D721Med (cell line): ENCODE measurements around the gene MGME1.

Experiments used
- DNase-seq: peaks from one replicate; pipeline ENCODE4 v3.0.0; 2011; ENCODE audit warnings: low spot score; ENCODE audit not compliant: insufficient read length
- FAIRE-seq: peaks from 2 replicates; lab custom pipeline; 2011; peaks lifted over from hg19 to GRCh38; lab: Jason Lieb, UNC
- CTCF ChIP-seq: IDR thresholded peaks from 2 replicates; pipeline ENCODE4 v1.5.1; 2012; ENCODE audit warnings: mild to moderate bottlenecking, control low read depth; ENCODE audit not compliant: insufficient read depth; ENCODE audit errors: missing control alignments

MGME1 gene

GRCh38 chr20:17961587-17961940, 7.3 kb upstream of the MGME1 start:
- FAIRE-seq, result no peak
- TF ChIP-seq CTCF, result no peak
- no peak for DNase-seq

- no peak for TF ChIP-seq CTCF
- FAIRE-seq (no peak), DNase-seq (no peak)
Measured at GRCh38 chr20:17963114-17963897, 5.5 kb upstream of the MGME1 start.

- no peak for FAIRE-seq
- DNase-seq, result no peak
- no peak for TF ChIP-seq CTCF
Measured at GRCh38 chr20:17964073-17964472, 4.7 kb upstream of the MGME1 start.

GRCh38 chr20:17964632-17965031, 4.2 kb upstream of the MGME1 start:
- FAIRE-seq (no peak), DNase-seq (no peak)
- no peak for TF ChIP-seq CTCF

GRCh38 chr20:17965042-17965697, 3.6 kb upstream of the MGME1 start:
- no peak for TF ChIP-seq CTCF
- FAIRE-seq (no peak), DNase-seq (no peak)

- DNase-seq (no peak), FAIRE-seq (no peak)
- TF ChIP-seq CTCF, result no peak
Measured at GRCh38 chr20:17966432-17967310, 2.1 kb upstream of the MGME1 start.
